GDM1 (cell line): ENCODE measurements around the gene CXCL16.
"Not testable (repeated sequence)": the region's sequence is repeated elsewhere in the genome, so short reads cannot be mapped to it uniquely, and the experiment has no call there.

Experiments used
- DNase-seq: peaks from one replicate; lab custom pipeline; 2025; lab: John Stamatoyannopoulos, UW

CXCL16 gene

DNA sequence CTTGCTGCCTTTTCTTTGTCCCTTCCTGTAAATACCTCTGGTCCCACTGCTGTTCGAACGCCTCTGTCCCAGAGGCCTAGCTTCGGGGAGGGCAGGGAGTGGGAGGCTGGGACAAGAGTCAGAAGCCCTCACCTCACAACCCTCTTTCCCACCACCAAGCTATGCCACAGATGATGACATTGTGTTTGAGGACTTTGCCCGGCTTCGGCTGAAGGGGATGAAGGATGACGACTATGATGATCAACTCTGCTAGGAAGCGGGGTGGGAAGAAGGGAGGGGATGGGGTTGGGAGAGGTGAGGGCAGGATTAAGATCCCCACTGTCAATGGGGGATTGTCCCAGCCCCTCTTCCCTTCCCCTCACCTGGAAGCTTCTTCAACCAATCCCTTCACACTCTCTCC, 18.9 kb downstream of the CXCL16 start:
- no peak for DNase-seq

DNA sequence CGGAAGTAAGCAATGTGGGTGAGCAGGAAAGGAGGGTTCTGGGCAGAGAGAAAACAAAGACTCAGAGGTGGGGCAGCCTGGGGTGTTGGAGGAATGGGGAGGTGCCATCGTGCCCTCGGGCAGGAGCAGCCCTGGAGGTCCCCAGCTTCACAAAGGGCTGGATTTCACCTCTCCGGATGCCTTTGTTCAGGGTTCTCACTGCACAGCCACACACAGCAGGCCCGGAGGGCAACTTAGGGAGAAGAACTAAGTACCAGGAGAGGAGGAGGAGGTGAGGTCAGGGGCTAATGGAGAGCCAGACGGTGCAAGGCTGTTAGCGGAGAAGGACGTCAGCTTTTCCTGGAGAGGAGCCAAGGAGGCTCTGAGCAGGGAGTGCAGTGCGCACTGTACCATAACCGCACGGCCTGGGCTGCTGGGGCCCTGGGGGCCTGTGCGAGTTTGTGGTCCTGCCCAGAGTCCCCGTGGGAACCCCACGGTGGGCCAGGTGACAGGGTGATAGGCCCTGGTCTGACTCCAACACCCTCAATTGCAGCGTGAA, 20.0 kb downstream of the CXCL16 start:
- DNase-seq = no peak

DNA sequence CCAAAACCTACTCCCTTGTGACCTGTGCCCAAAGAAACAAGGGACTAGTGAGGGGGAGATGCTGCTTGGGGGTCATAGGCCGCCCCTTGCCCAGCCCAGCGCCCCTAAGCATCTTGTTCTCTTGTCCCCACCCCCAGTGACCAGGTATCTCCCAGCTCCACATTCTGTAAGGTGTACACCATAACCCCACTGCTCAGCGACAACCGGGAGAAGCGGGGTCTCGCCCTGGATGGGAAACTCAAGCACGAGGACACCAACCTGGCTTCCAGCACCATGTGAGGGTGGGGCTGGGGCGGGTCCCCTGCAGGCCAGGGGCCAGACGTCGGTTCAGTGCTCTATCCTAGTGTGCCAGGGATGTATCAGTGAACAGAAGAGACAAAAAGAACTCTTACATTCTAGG, 20.6 kb downstream of the CXCL16 start:
- DNase-seq = no peak

DNA sequence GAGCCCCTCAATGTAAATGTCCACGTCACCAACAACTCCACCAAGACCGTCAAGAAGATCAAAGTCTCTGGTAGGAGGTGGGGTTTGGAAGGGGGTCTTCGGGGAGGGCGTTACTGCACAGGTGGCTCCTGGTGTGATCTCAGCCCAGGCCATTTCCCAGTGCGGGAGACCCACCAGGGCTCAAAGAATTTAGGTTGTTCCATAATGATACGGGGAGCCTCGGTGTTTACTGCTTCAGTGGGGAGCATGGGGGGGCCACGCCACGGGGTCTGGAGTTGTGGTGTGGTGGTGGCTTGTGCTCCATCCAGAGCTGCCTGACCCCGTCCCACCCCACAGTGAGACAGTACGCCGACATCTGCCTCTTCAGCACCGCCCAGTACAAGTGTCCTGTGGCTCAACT, 21.5 kb downstream of the CXCL16 start:
- no peak for DNase-seq

DNA sequence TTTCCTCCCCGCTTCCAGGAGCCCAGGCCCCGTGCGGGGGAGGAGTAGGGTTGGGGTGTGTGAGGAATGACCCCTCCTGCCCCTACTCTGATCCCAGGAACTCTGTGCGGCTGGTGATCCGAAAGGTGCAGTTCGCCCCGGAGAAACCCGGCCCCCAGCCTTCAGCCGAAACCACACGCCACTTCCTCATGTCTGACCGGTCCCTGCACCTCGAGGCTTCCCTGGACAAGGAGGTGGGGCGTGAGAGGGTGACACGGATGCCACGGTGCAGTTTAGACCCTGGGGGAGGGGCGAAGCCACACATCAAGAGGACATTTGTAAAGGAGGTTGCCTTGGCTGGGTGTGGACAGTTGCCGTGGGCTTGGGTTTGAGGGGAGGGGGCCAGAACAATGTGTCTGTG, 21.9 kb downstream of the CXCL16 start:
- DNase-seq = no peak

DNA sequence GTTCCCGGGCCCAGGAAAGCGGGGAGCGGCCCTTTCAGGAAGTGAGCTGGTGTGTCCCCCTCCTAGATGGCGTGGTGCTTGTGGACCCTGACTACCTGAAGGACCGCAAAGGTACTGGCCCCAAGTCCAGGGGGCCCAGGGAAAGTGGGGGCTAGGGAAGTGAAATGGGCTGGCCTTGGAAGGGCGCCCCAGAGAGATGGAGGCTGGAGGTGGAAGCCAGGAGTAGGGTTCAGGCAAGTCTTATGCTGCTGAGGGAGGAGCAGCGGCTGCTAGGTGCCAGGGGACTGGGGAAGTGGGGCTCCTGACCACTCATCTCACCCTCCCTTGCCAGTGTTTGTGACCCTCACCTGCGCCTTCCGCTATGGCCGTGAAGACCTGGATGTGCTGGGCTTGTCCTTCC, 23.6 kb downstream of the CXCL16 start:
- DNase-seq = no peak

DNA sequence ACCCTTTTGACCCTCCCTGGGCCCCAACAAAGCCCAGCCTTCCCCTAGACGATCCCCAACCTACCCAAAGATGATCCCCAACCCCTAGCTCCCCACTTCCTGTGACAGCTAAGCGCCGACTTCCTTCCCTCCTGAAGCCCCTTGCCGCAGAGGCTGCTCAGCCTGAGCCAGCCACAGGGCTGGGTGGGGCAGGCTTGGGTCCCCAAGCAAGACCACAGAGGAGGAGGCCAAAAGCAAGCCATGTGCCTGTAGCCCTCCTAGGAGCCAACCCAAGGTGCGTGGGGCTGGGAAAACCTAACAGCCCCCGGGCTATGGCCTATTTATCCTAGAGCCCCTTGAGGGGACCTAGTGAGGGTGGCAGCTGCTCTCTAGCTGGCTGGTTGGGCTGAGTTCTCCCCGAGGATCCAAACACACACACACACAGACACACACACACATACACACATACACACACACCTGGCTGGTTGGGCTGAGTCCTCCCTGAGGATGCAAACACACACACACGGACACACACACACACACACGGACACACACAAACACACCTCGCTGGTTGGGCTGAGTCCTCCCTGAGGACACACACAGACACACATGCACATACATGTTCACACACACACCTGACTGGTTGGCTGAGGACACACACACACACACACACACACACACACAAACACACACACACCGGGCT, 24.5 kb downstream of the CXCL16 start:
- DNase-seq = peak; percentile 74

DNA sequence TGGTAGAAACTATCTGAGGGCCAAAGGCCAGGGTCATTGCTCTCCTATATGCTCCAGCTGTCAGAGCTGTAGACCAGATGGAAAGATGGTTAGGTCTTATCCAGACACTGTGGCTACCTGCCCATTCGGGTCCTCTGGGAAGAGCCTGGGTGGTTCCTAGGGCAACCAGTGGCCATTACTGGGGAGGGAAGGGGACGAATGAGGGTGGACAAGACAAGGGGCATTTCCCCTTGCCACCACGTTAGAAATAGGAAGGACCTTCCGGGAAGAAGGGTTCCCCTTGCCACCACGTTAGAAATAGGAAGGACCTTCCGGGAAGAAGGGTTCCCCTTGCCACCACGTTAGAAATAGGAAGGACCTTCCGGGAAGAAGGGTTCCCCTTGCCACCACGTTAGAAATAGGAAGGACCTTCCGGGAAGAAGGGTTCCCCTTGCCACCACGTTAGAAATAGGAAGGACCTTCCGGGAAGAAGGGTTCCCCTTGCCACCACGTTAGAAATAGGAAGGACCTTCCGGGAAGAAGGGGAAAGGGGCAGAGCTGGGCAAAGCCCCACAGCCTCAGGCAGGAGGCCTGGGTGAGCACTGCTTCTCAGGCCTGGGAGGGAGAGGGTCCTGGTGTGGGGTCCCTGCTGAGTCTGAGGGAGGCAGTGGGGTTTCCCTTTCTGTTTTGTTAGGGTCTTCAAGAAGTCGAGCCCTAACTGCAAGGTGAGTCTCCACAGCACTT, 25.2 kb downstream of the CXCL16 start:
- DNase-seq = not testable (repeated sequence)

GRCh38 chr17:4712526-4712925, 27.2 kb downstream of the CXCL16 start:
- DNase-seq = no peak

- peak; percentile 74 for DNase-seq
Observed at GRCh38 chr17:4711661-4712181, 28.0 kb downstream of the CXCL16 start.

DNA sequence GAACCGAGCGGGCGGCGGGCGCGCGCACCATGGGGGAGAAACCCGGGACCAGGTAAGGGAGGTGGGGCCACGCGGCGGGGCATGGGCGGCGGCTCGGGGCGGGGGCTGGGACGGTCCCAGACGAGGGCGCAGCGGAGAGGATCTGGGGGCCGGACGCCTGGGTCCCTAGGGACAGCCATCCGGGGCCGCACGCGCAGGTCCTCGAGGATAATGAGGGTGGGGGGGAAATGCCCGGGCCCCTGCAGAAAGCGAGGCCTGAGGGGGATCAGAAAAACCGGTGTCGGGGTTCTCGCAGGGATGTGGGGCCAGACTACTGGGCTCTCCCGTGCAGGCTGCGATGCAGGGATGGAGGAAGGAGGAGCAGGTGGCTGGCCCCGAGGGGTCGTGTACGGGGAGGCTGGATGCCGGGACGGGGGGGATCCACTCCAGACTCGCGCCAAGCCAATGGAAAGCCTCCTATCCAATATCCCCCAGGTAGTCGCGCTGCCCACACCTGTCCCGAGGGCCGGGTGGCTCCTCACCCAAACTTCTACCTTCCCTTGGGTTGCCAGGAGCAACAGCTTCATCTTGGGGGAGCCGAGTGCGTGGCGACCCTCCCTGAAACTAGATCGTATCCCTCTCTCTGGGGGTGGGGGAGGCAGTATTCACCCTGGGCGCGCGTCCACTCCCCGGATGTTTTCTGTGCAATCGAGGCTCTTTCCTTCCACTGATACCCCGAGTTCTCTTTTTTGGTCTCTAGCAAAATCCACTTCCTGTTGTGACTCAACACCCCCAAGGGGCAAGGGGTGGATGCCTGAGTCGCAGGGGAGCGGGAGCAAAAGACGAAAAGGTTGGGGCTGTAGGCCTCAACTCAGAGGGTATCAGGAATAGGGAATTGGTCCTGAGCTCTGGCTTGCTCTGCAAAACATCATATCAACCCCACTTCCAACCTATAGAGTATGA, 28.8 kb downstream of the CXCL16 start:
- DNase-seq = no peak

- peak; percentile 100 for DNase-seq
Observed at GRCh38 chr17:4709794-4710692, 29.7 kb downstream of the CXCL16 start, which contains the start of gene ARRB2. Gene ARRB2, plus strand, starts transcription at chr17:4710632. Its CDS starts 90 bp downstream, at chr17:4710722.

GRCh38 chr17:4708436-4708835, 31.3 kb downstream of the CXCL16 start:
- DNase-seq = peak; percentile 20

- no peak for DNase-seq
Observed at GRCh38 chr17:4706121-4706520, 33.6 kb downstream of the CXCL16 start.

DNA sequence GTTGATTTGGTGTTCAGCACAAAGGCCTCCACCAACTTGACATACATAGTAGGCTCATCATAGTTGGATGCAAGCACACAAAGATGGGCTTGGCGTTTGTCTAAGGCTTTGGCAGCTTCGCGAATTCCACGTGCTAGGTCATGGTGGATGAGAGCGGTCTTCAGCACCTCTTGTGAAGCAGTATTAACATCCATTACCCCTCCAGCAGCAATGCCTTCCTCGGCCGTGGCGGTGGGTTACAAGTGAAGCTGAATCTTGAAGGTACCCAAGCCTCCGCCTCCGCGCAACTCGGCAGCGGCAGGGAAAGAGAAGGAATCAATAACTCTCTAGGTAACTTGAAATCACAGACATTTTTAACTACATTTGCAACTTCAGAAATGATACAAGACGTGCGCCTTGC, 34.7 kb downstream of the CXCL16 start:
- no peak for DNase-seq

- not testable (repeated sequence) for DNase-seq
Observed at GRCh38 chr17:4704574-4704907, 35.2 kb downstream of the CXCL16 start.

- no peak for DNase-seq
Observed at GRCh38 chr17:4703330-4703691, 36.4 kb downstream of the CXCL16 start.

DNA sequence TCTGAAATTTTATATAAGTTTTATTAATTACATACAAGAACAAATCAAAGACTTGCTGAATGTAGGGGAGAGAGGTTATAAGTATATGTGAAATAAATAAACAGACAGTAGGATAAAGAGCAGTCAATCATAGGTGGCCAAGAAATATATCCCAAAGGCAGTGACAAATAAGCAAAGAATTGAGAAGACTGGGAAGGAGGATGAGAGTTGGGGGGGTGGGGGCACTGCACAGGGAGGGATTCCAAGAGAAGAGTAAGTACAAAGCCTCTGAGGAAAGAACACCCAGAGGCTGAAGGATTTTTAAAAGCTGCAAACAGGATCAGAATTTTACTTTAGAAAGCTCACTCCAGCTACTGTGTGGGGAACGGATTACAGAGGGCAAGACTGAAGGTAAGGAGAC, 38.6 kb downstream of the CXCL16 start:
- no peak for DNase-seq

GRCh38 chr17:4699401-4700056, 40.2 kb downstream of the CXCL16 start:
- DNase-seq = not testable (repeated sequence)

DNA sequence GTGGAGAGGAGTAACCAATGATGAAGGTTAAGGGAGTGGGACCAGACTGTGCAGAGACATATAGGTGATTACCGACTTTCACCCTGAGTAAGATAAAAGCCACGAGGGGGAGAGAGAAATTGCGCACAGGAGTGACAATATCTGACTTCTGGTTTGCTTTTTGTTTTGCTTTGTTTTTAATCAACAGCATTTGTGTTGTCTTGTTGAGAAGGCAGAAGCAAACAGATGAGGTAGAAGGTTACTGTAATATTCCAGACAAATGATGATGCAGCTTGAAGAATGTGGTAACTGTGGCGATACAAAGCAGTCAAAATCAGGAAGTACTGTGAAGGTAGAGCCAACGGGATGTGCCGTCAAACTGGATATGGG, 43.3 kb downstream of the CXCL16 start:
- no peak for DNase-seq

- DNase-seq = no peak
Observed at GRCh38 chr17:4693416-4693815, 46.3 kb downstream of the CXCL16 start.
